HG03565 (cell line): ENCODE measurements around the gene STK16.
"Not testable (repeated sequence)": the region's sequence is repeated elsewhere in the genome, so short reads cannot be mapped to it uniquely, and the experiment has no call there.

Experiments used
- ATAC-seq: cut with Tn5 transposase; IDR thresholded peaks from one replicate; pipeline ENCODE4 v1.9.1; 2021; ENCODE audit warnings: mild to moderate bottlenecking, moderate library complexity; ENCODE audit not compliant: unreplicated experiment

Gene STK16, protein sequence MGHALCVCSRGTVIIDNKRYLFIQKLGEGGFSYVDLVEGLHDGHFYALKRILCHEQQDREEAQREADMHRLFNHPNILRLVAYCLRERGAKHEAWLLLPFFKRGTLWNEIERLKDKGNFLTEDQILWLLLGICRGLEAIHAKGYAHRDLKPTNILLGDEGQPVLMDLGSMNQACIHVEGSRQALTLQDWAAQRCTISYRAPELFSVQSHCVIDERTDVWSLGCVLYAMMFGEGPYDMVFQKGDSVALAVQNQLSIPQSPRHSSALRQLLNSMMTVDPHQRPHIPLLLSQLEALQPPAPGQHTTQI

DNA sequence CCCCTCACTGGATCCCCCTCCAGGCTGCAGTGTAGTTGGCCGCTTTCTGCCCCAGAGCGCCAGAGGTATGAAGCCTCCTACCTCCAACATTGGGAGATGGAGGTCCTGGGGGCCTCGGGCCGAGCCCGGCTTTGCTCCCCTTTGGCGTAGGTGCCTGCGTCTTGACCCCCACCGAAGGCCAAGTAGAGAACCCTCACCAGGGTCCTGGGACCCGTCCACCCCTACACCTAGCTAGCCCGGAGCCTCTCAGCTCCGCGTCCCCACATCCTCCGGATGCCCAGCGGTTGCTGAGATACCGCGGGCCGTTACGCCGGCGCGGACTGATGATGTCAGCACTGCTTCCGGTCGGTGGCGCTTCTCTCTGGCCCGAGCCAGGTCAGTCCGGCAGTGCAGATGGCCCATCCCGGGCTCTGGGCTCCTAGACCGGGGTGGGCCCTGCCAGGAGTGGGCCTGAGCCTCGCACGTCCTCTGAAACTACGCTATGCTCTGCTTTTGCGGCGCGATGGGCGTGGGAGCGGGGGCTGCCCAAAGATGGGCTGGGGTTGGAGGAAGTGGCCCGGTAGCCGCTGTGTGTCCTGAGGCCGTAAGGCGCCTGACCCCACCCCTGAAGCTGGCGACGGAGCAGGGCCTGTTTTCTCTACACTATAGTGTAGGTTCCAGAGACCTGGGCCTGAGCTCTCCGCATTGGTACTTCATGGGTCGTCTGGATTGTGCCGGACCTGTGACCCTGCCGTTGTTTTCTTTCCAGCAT is at the start of gene STK16, which contains the start of gene GLB1L:
STK16 (plus strand) TSS at position 332 of the 751 bp plus-strand sequence. CDS start 521 bp downstream, outside the sequence.
GLB1L (minus strand) TSS at position 297 of the 751 bp plus-strand sequence. CDS start 1,871 bp downstream, outside the sequence.
- ATAC-seq: peak; percentile 73

DNA sequence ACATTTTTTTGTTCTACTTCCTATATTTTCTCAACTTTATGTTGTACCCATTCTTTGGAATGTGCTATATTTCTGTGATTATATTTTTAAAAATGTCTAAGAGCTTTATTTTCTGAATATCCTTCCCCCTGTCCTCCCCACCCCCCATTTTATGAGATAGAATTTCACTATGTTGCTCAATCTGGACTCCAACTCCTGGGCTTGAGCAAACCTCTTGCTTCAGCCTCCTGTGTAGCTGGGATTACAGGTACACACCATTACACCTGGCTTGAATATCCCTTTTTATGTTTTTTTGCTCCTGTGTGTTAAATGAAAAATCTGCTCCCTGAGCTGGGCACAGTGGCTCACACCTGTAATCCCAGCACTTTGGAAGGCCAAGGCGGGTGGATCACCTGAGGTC is 47.9 kb upstream of the STK16 start:
- ATAC-seq: no peak

DNA sequence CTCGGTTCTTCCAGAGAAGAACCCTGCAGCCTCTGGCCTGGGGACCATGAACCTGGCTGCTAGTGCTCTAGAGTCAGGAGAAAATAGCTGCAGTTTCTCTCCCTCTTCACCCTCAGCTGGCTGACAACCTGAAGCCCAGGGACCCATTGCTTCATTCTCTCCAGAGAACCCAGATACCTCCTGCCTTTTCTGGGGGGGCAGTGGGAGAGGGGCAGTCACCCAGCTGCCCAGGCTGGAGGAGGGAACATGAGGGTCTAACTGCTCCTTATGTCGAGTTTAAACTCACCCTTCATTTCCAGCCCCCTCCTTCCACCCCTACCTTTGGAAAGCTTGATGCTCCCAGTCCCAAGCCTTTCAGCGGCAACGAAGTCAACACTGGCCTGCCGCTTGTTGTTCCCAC is 46.3 kb upstream of the STK16 start:
- no peak for ATAC-seq

- ATAC-seq: no peak
These were observed 45.6 kb upstream of the STK16 start for GRCh38 chr2:219199470-219200211.

DNA sequence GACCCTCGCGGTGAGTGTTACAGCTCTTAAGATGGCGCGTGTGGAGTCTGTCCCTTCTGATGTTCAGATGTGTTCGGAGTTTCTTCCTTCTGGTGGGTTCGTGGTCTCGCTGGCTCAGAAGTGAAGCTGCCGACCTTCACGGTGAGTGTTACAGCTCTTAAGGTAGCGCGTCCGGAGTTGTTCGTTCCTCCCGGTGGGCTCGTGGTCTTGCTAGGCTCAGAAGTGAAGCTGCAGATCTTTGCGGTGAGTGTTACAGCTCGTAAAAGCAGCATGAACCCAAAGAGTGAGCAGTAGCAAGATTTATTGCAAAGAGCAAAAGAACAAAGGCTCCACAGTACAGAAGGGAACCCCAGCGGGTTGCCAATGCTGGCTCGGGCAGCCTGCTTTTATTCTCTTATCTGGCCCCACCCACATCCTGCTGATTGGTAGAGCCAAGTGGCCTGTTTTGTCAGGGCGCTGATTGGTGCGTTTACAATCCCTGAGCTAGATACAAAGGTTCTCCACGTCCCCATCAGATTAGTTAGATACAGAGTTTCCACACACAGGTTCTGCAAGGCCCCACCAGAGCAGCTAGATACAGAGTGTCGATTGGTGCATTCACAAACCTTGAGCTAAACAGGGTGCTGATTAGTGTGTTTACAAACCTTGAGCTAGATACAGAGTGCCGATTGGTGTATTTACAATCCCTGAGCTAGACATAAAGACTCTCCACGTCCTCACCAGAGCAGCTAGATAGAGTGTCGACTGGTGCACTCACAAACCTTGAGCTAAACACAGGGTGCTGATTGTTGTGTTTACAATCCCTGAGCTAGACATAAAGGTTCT is 44.6 kb upstream of the STK16 start:
- not testable (repeated sequence) for ATAC-seq

- ATAC-seq: not testable (repeated sequence)
These were observed 43.9 kb upstream of the STK16 start for GRCh38 chr2:219201331-219201730.

DNA sequence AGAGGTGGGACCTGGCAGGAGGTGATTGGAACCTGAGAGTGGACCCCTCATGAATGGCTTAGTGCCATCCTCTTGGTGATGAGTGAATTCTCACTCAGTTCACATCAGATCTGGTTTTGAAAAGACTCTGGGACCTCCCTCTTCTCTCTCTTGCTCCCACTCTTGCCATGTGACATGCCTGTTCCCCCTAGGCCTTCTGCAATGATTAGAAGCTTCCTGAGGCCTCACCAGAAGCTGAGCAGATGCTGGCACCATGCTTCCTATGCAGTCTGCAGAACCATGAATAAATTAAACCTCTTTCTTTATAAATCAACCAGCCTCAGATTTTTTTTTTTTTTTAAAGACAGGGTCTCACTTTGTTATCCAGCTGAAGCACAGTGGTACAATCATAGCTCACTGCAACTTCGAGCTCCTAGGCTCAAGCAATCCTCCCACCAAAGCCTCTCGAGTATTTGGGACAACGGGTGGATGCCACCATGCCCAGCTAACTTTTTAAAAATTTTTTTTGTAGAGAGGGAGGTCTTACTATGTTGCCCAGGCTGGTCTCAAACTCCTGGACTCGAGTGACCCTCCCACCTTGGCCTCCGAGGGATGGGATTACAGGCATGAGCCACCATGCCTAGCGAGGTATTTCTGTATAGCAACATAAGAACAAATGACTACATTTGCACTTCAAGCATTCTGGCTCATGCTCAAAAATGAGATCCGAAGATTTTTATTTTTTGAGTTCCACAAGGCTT is 40.7 kb upstream of the STK16 start:
- ATAC-seq: no peak

DNA sequence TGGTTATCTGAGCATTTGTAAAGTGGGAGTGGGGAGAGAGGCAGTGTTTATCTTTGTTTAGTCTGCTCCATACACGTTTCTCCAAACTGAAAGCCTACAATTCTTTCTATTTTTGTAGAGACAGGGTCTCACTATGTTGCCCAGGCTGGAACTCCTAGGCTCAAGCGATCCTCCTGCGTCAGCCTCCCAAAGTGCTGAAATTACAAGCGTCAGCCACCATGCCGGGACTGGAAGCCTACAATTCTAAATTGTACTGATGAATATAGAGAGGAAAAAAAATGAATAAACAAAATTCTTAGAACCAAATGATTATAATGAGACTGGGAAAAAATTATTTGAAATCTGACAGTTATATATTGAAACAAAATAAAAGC is 40.1 kb upstream of the STK16 start:
- ATAC-seq: no peak

GRCh38 chr2:219205981-219206327 is 39.3 kb upstream of the STK16 start:
- ATAC-seq: no peak

DNA sequence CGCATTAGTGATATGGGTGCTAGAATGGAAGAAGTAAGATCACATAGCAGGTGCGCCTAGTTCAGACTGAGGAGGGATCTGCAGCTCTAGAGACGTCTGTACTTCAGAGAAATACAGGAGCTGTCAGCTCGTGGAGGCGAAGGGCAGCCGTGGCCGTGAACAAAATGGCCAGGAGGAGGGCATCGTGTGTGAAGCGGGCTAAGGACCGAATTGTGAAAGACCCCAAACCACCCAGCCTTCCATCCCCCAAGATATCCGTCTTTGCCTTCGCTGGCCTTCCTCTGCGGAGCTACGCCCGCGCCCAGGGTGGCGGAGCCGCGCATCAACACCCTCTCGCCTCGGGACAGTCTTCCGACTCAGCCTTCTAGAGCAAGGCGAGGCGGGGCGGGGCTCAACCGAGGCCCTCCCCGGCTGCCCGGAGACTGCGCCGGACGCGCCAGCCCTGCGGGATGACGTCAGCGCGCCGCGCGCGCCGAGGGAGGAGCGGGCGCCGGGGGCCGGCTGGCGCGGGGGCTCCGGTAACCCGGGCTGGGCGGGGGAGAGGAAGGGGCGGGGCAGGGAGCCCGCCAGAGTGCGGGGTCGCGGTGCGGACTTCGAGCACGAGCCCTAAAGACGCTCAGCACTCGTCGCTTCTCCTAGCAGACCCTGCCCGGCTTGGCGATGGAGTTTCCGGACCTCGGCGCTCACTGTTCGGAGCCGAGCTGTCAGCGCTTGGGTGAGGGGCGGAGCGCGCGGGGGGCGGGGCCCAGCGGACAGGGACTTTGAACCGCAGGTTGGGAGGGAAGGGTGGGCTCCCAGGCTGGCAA is 38.7 kb upstream of the STK16 start, which contains the start of gene ZFAND2B:
ZFAND2B (plus strand) TSS at position 455 of the 806 bp plus-strand sequence; CDS start at position 661, 206 bp downstream.
- peak; percentile 95 for ATAC-seq

DNA sequence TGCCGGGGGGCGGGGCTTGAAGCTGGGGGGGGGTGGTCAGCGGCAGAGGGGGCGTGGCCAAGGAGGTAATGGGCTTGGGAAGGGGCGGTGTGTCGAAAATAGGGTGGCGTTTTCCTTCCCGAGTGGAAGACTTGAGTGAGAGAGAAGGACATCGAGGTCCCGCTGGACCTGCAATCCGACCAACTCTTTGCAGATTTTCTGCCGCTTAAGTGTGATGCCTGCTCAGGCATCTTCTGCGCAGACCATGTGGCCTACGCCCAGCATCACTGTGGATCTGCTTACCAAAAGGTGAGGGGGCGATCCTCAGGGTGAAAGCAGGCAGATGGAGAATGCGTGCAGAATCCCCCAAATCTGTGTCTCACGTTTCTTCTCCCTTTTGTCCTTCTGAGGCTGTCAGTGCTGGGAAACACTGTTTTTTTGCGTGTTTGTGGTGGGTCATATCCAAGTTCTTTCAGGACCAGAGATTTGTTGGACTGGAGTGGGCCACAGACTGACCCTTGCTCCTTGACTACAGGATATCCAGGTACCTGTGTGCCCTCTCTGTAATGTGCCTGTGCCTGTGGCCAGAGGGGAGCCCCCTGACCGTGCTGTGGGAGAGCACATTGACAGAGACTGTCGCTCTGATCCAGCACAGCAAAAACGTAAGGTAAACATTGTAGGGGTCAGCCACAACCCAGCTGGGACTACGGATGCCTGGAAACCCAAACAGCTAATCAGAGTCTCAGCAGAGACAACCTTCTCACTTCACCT is 38.0 kb upstream of the STK16 start:
- no peak for ATAC-seq

GRCh38 chr2:219207884-219208740 is 37.2 kb upstream of the STK16 start:
- no peak for ATAC-seq

- ATAC-seq: no peak
These were observed 35.8 kb upstream of the STK16 start for GRCh38 chr2:219209236-219210195.

- ATAC-seq: no peak
These were observed 34.9 kb upstream of the STK16 start for GRCh38 chr2:219210196-219210885.

DNA sequence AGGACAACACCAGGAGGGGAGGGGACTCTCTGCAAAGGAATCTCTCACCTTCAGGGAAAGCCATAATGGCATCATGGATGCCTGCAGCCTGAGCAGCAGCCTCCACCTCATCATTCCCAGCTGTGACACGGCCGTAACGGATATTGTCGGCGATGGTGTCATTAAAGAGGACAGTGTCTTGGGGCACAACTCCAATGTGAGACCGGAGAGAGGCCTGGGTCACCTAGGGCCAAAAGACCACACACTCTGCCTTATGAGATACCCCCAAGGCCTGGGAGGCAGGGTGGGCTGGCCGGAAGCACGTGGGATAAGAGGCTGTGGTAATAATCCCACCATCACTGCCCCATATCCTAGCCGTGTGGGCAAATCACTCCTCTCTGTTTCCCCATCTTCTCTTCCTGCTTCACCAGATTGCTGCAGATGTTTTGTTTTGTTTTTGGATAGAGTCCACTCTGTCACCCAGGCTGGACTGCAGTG is 34.4 kb upstream of the STK16 start:
- ATAC-seq: no peak

DNA sequence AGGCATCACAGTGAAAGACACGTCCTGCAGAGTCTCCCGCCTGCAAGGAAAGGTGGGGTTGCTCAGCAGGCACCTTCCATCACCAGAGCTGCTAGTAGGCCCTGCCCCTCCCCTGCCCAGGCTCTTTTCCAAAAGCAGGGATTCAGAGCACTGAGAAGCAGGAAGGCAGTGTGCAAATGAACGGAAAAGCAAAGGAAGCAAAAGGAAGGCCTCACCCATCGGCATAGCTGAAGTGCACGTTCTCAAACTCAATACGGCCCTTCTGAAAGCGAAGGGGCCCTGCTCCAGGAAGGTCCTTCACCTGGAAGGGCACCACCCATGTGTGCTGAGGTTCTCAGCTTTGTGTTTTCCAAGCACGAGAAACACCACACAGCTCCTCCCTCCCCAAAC is 32.3 kb upstream of the STK16 start:
- ATAC-seq: no peak
